Tibial artery (tissue), 4 donors: ENCODE results near the gene DBN1.
A peak's percentile ranks its signal among the peaks of the same experiment; 100 is the strongest.

Experiments
- DNase-seq, 2 donors: peaks; one replicate each; pipeline ENCODE4 v3.0.0-alpha.2; 2019
- H3K27ac ChIP-seq, 2 donors: fragments of 200-600 bp; sonication (generic) in 1 of 2; 1 replicate in 1 of 2; 2 replicates in 1 of 2; pipeline ENCODE4 v1.5.1; 2018 to 2019; ENCODE audit warnings: mild to moderate bottlenecking in 1 of 2
- H3K27me3 ChIP-seq, 2 donors: fragments of 200-600 bp; sonication (generic) in 1 of 2; one replicate each; pipeline versions ENCODE4 v1.5.1 to v1.6.0; 2016 to 2019
- H3K36me3 ChIP-seq, 3 donors: fragments of 200-600 bp; sonication (generic) in 2 of 3; one replicate each; pipeline ENCODE4 v1.5.1; 2016 to 2019; ENCODE audit warnings: mild to moderate bottlenecking in 2 of 3
- H3K4me1 ChIP-seq, 4 donors: fragments of 200-600 bp; sonication (generic) in 2 of 4; 1 replicate in 3 of 4; 2 replicates in 1 of 4; pipeline ENCODE4 v1.5.1; 2016 to 2019
- H3K4me3 ChIP-seq, 2 donors: fragments of 200-600 bp; sonication (generic) in 1 of 2; 1 replicate in 1 of 2; 2 replicates in 1 of 2; pipeline ENCODE4 v1.5.1; 2018 to 2019; ENCODE audit warnings: mild to moderate bottlenecking in 2 of 2
- H3K9me3 ChIP-seq, 3 donors: fragments of 200-600 bp; sonication (generic) in 1 of 3; one replicate each; pipeline ENCODE4 v1.5.1; 2016 to 2019
- CTCF ChIP-seq, 2 experiments: fragments of 200-600 bp in 1 of 2; fragments of 450-650 bp in 1 of 2; IDR thresholded peaks; one replicate each; pipeline ENCODE4 v1.5.1; 2017 to 2019; ENCODE audit warnings: antibody characterized with exemption in 2 of 2, mild to moderate bottlenecking in 1 of 2, moderate library complexity in 1 of 2
- intact Hi-C: fragments of 100-400 bp; cut with DNase I; formaldehyde crosslinking; loops from one replicate; pipeline ENCODE4 v1.15.0; 2023; ENCODE audit warnings: low total_unique reads

Gene DBN1

DNA sequence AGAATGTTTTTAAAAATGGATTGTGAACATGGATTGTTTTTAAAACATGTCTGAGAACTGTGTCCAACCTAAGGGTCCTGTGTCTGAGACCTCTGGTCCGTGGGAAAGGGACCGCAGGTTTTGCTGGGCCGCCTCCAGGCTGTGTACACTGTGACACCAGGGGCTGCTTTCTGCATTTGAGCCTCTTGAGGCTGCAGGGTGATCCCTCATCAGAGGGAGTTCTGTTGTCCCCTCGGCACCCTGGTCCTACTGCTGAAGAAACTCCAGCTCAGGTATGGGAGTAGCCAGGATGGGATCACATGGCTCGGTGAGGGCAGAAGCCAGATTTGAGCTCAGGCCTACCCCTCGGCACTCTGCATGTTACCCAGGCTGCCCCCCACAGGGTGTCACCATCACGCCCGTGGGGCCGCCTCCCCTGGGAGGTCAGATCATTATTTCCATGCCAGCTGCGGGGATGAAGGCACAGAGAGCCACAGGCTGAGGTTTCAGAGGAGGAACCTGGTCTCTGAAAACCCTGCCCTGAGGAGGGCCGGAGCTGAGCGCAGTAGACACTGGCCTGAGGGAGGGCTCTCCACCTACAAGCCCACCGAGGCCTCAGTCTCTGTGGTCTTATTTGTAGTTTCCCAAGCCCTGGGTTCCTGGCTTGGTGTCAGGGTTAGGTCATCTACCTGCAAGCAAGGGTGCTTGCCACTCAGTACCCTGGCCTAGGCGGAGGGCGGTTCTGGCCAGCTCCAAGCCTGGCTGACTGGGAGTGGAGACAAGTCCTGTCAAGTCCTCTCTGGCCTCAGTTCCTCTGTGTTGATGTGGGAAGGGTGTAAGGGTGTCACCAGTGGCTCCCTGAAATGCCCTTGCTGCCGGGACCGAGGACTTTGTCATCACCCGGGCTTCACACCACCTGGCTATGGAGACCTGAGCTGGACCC, 24.0 kb downstream of the DBN1 start:
- peaks cover 0 to 43% of the 10 kb centered on the region in 2 donors for H3K27me3 ChIP-seq
- H3K36me3 ChIP-seq: no peaks in the 10 kb centered on the region
- intact Hi-C loops: no loop called here
- no peak overlapping the region for H3K27ac ChIP-seq
- DNase-seq: no peak
- H3K9me3 ChIP-seq: no peaks in the 10 kb centered on the region
- peaks cover 0 to 39% (median 33%) of the 10 kb centered on the region in 4 donors for H3K4me1 ChIP-seq
- no peak overlapping the region for H3K4me3 ChIP-seq
- TF ChIP-seq CTCF (IDR thresholded peaks at IDR 0.05): no peak

GRCh38 chr5:177448244-177448950, 25.0 kb downstream of the DBN1 start:
- H3K4me1 ChIP-seq: peaks cover 0 to 29% (median 26%) of the 10 kb centered on the region in 4 donors
- no peak for TF ChIP-seq CTCF (IDR thresholded peaks at IDR 0.05)
- H3K27ac ChIP-seq: no peak overlapping the region
- no peak for DNase-seq
- no peaks in the 10 kb centered on the region for H3K36me3 ChIP-seq
- intact Hi-C loops: no loop called here
- H3K27me3 ChIP-seq: peaks cover 0 to 43% of the 10 kb centered on the region in 2 donors
- no peaks in the 10 kb centered on the region for H3K9me3 ChIP-seq
- no peak overlapping the region for H3K4me3 ChIP-seq

DNA sequence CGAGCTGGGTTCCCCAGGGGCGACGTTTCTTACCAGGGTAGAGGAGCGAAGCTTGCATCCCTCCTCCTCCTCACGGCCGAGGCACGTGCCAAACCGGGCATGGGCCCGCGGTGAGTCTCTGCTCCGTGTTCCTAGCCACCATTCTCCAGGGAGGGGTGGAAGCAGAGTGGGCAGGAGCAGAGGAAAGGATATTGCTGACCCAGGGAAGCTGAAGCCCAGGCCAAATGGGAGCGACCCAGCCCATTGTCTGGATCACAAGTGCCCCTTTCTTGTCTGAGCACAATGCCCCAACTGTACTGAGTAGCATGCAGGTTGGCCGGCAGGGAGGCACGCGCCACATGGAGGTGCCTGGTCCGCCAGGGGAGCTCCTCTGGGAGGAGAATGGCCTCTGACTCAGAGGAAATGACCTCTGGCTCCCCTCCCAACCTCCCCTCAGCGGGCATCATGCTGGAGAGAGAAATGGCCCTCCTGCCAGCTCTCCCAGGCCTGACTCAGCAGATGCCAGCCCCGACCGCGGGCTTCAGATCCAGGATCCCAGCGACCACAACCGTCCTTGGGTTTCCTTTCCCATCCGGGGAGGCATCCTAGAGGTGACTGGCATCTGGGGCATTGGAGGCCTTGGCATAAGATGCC, 25.7 kb downstream of the DBN1 start:
- TF ChIP-seq CTCF (IDR thresholded peaks at IDR 0.05): no peak
- Histone ChIP-seq H3K27ac (peak overlapping the region in 1 of 2 donors; percentile 7), H3K9me3 (no peaks in the 10 kb centered on the region), H3K36me3 (peaks cover 0 to 6% (median 0%) of the 10 kb centered on the region in 3 donors), H3K27me3 (peaks cover 0 to 39% of the 10 kb centered on the region in 2 donors), H3K4me3 (peak overlapping the region in 1 of 2 donors; percentile 58), H3K4me1 (peaks cover 0 to 28% (median 26%) of the 10 kb centered on the region in 4 donors)
- DNase-seq: peak in 1 of 2 donors; percentile 86
- intact Hi-C loops: no loop called here

GRCh38 chr5:177447066-177447610, 26.3 kb downstream of the DBN1 start:
- Histone ChIP-seq H3K36me3 (peaks cover 0 to 12% (median 4%) of the 10 kb centered on the region in 3 donors), H3K4me1 (peaks cover 0 to 28% (median 26%) of the 10 kb centered on the region in 4 donors), H3K4me3 (peak overlapping the region; percentile 48 to 58), H3K27ac (peak overlapping the region in 1 of 2 donors; percentile 7), H3K27me3 (peaks cover 0 to 33% of the 10 kb centered on the region in 2 donors), H3K9me3 (no peaks in the 10 kb centered on the region)
- intact Hi-C loops: no loop called here
- no peak for TF ChIP-seq CTCF (IDR thresholded peaks at IDR 0.05)
- DNase-seq: no peak
